OCI-LY3 (cell line): Measurements from ENCODE around the gene GDAP2.

Experiments
- EZH2phosphoT487 ChIP-seq: fragments of 200-600 bp; shearing (Covaris generic); IDR thresholded peaks from 2 replicates; pipeline ENCODE4 v1.6.1; 2018; ENCODE audit warnings: antibody characterized with exemption, mixed run types, low read depth
- TF ChIP-seq, protein P1 (sequence below): fragments of 200-600, 300-600 bp; sonication (generic); IDR thresholded peaks from 2 replicates; pipeline ENCODE4 v1.5.1; 2014; ENCODE audit warnings: antibody characterized with exemption, low read length, low read depth

DNA sequence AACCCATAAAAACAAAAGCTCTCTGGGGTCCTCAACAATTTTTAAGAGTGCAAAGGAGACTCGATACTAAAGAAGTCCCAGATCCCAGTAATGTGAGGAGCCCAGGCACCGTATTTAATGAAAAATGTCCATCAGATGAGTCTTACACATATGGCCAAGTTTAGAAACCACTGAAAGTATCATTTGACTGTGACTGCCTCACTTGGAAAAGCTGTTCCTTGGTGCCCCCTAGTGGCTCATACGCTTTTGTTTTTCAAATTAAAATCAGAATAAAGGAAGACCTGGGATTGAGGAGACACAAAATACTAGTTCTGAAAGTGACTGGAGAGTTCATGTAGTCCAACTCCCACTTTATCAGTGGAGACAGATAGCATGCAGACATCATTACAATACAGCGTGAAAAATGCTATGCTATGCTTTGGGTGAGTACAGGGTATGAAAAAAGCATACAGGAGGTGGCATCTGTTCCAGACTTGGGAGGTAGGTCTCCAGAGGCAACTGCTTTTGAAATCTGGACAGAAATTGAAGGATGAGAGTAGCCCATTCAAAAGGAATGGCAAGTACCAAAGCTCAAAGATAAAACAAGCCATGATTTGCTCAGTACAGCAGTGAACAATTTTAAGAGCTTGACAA is 33.8 kb downstream of the GDAP2 start:
- TF ChIP-seq, protein P1, sequence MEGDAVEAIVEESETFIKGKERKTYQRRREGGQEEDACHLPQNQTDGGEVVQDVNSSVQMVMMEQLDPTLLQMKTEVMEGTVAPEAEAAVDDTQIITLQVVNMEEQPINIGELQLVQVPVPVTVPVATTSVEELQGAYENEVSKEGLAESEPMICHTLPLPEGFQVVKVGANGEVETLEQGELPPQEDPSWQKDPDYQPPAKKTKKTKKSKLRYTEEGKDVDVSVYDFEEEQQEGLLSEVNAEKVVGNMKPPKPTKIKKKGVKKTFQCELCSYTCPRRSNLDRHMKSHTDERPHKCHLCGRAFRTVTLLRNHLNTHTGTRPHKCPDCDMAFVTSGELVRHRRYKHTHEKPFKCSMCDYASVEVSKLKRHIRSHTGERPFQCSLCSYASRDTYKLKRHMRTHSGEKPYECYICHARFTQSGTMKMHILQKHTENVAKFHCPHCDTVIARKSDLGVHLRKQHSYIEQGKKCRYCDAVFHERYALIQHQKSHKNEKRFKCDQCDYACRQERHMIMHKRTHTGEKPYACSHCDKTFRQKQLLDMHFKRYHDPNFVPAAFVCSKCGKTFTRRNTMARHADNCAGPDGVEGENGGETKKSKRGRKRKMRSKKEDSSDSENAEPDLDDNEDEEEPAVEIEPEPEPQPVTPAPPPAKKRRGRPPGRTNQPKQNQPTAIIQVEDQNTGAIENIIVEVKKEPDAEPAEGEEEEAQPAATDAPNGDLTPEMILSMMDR = peak; percentile 72
- TF ChIP-seq EZH2phosphoT487 = no peak
